HFF-Myc (cell line): ENCODE data around the gene EXOC6B.
"Not testable (repeated sequence)": the region's sequence is repeated elsewhere in the genome, so short reads cannot be mapped to it uniquely, and the experiment has no call there.

Source experiments
- DNase-seq: peaks from one replicate; pipeline ENCODE4 v3.0.0-alpha.2; 2011; ENCODE audit warnings: low read depth; ENCODE audit errors: extremely low read depth
- H3K4me3 ChIP-seq: replicated peaks from 2 replicates; pipeline ENCODE4 v1.5.1; 2011; ENCODE audit warnings: low read depth, mild to moderate bottlenecking, control low read depth, low read length
- CTCF ChIP-seq: IDR thresholded peaks from 2 replicates; pipeline ENCODE4 v1.5.1; 2012; ENCODE audit warnings: mild to moderate bottlenecking, low read depth, low read length, control low read depth; ENCODE audit errors: missing control alignments

The EXOC6B gene

GRCh38 chr2:72555943-72556342 lies 269.9 kb downstream of the EXOC6B start:
- no peak for TF ChIP-seq CTCF
- H3K4me3 ChIP-seq: no peak overlapping the region

GRCh38 chr2:72555363-72555762 lies 270.5 kb downstream of the EXOC6B start:
- DNase-seq, H3K4me3 ChIP-seq: not testable (repeated sequence)

More at GRCh38 chr2:72555943-72556342, 269.9 kb downstream of the EXOC6B start:
- DNase-seq: no peak

GRCh38 chr2:72554910-72555309 lies 270.9 kb downstream of the EXOC6B start:
- not testable (repeated sequence) for H3K4me3 ChIP-seq, DNase-seq

GRCh38 chr2:72554381-72554780 lies 271.5 kb downstream of the EXOC6B start:
- H3K4me3 ChIP-seq: no peak overlapping the region
- no peak for TF ChIP-seq CTCF
- DNase-seq: no peak

DNA sequence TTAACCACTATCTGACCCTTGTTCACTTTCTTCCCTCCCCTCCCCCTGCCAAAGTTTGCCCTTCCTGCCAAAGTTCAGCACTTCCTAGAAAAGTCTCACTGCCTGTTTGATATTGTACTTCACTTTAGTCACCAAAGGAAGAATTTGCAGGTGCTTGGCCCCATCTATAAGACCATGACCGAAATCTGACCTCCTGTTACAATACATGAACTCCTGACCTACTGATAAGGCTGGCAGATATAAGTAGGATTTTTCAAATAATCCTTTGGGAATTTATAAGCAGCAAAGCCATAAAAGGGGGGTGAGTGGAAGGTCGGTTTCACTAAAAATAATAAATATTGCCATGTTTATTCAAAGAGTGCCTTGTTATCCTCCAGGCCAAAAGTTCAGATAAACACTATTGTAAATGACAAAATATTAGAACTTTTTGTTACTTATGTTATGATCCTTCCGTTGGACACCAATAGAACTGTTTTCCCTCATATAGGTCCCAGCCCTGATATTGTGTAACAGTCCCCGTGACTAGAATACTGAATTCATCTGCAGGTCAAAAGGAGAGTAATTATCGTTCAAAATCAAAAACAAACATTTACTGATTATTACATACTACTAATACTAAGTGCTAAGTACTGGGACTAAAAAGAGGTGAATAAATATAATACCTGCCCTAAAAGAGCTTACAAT lies 277.6 kb downstream of the EXOC6B start:
- no peak for DNase-seq
- TF ChIP-seq CTCF: no peak
- no peak overlapping the region for H3K4me3 ChIP-seq

- TF ChIP-seq CTCF: no peak
- no peak for DNase-seq
- no peak overlapping the region for H3K4me3 ChIP-seq
Observed at GRCh38 chr2:72545790-72546189, 280.0 kb downstream of the EXOC6B start.

GRCh38 chr2:72544554-72544953 lies 281.3 kb downstream of the EXOC6B start:
- DNase-seq: no peak
- H3K4me3 ChIP-seq: no peak overlapping the region
- TF ChIP-seq CTCF: no peak
